ENCODE measurements around the gene AP1G1. TPM values are rescaled to one million over a fixed set of nuclear protein-coding genes. Genes with fewer than 3 reads are reported as not detected.
"Not testable (repeated sequence)": the region's sequence is repeated elsewhere in the genome, so short reads cannot be mapped to it uniquely, and the experiment has no call there.

The AP1G1 gene
- total and polyA plus RNA-seq, 8 donors = 67.0 to 100 (median 79.1) TPM

DNA sequence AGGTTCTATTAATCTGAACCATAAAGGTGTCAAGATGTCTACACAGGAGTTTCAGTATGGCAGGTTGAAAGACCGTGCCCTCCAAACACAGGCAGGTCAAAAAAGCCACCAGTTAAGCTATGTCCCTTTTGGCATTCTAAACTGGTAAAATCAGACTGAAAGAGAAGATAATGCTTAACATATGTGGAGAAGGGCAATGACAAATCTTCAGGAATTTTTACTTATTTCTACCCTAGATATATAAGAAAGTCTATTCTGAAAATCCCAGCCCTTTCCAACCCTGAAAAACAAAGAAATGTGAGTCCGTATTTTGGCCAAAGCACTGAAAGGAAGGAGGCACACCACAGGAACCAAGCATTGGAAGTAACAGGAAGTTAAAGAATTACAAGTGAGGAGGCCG lies 16.5 kb downstream of the AP1G1 start:
- intact Hi-C loops (cut with DNase I) = no loop called here
- no peaks in the 10 kb centered on the region for H3K27me3 ChIP-seq
- TF ChIP-seq, protein P1, sequence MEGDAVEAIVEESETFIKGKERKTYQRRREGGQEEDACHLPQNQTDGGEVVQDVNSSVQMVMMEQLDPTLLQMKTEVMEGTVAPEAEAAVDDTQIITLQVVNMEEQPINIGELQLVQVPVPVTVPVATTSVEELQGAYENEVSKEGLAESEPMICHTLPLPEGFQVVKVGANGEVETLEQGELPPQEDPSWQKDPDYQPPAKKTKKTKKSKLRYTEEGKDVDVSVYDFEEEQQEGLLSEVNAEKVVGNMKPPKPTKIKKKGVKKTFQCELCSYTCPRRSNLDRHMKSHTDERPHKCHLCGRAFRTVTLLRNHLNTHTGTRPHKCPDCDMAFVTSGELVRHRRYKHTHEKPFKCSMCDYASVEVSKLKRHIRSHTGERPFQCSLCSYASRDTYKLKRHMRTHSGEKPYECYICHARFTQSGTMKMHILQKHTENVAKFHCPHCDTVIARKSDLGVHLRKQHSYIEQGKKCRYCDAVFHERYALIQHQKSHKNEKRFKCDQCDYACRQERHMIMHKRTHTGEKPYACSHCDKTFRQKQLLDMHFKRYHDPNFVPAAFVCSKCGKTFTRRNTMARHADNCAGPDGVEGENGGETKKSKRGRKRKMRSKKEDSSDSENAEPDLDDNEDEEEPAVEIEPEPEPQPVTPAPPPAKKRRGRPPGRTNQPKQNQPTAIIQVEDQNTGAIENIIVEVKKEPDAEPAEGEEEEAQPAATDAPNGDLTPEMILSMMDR (IDR thresholded peaks at IDR 0.05) = no peak
- no peaks in the 10 kb centered on the region for H3K9me3 ChIP-seq
- no peak for ATAC-seq
- no peak overlapping the region for H3K27ac ChIP-seq
- peaks cover 0 to 26% of the 10 kb centered on the region in 2 donors for H3K36me3 ChIP-seq
- no peak for DNase-seq
- H3K4me3 ChIP-seq = no peak overlapping the region
- H3K4me1 ChIP-seq = peaks cover 0 to 59% of the 10 kb centered on the region in 2 donors

DNA sequence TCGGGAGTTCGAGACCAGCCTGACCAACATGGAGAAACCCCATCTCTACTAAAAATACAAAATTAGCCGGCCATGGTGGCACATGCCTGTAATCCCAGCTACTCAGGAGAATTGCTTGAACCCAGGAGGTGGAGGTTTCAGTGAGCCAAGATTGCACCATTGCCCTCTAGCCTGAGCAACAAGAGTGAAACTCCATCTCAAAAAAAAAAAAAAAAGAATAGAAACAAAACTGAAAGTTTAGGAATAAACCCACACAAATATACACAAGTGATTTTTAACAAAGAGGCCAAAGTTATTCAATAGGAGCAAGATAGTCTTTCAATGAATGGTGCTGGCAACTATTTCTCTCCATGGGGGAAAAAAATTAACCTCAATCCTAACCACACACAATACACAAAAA lies 18.3 kb downstream of the AP1G1 start:
- peak overlapping the region in 1 of 2 donors; percentile 42 for H3K27ac ChIP-seq
- H3K4me1 ChIP-seq = peaks cover 0 to 47% of the 10 kb centered on the region in 2 donors
- H3K9me3 ChIP-seq; H3K27me3 ChIP-seq; ATAC-seq; intact Hi-C loops (cut with DNase I); DNase-seq; H3K4me3 ChIP-seq: not testable (repeated sequence)
- H3K36me3 ChIP-seq = peaks cover 0 to 42% of the 10 kb centered on the region in 2 donors

DNA sequence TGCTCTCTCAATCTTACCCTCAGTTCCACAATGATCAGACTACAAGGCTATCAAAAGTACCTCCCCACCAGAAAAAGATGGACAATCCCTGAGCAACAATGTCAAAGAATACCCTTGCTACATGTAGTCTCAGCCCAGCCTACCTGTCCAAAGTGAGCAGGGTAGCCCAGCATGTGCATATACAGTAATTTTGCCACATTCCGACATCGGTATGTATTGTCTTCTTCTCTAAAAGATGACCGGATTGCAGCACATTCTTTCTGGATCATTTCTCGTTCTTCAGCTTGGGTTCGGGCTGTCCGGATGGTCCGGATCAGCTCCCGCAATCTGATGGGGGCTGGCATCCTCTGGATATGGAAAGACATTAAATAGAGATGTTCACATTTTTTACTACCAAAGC lies 19.5 kb downstream of the AP1G1 start:
- Histone ChIP-seq H3K4me1 (peaks cover 0 to 40% of the 10 kb centered on the region in 2 donors), H3K9me3 (no peaks in the 10 kb centered on the region), H3K27me3 (no peaks in the 10 kb centered on the region), H3K36me3 (peaks cover 0 to 51% of the 10 kb centered on the region in 2 donors), H3K27ac (no peak overlapping the region), H3K4me3 (no peak overlapping the region)
- ATAC-seq (no peak), DNase-seq (no peak)
- intact Hi-C loops (cut with DNase I) = no loop called here
- TF ChIP-seq, protein P1 (IDR thresholded peaks at IDR 0.05) = no peak

DNA sequence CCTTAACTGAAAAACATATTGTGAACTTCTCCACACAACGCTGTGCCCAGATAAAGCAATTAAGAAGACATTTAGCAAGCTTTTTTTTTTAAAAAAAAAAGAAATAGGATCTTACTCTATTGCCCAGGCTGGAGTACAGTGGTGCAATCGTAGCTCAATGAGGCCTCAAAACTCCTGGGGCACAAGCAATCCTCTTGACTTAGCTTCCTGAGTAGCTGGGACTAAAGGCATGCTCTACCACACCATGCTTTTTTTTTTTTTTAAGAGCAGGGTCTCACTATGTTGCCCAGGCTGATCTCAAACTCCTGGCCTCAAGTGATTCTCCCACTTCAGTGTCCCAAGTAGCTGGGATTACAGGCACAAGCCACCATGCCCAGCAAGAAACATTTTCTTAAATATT lies 20.1 kb downstream of the AP1G1 start:
- ATAC-seq (no peak), DNase-seq (no peak)
- H3K4me3 ChIP-seq = no peak overlapping the region
- peaks cover 0 to 51% of the 10 kb centered on the region in 2 donors for H3K36me3 ChIP-seq
- intact Hi-C loops (cut with DNase I) = no loop called here
- TF ChIP-seq, protein P1 (IDR thresholded peaks at IDR 0.05) = no peak
- peaks cover 0 to 38% of the 10 kb centered on the region in 2 donors for H3K4me1 ChIP-seq
- H3K9me3 ChIP-seq = no peaks in the 10 kb centered on the region
- no peaks in the 10 kb centered on the region for H3K27me3 ChIP-seq
- H3K27ac ChIP-seq = no peak overlapping the region

DNA sequence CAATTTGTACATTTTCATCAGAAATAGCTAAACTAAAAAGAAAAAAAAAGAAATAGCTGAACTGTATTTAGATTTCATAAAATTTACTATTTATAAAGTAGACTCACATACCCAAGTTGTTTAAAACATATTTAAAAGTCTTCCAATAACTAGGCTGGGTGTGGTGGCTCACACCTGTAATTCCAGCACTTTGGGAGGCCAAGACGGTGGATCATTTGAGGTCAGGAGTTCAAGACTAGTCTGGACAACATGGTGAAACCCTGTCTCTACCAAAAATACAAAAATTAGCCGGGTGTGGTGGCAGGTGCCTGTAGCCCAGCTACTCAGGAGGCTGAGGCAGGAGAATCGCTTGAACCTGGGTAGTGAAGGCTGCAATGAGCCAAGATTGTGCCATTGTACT lies 23.5 kb downstream of the AP1G1 start:
- H3K4me1 ChIP-seq = peaks cover 0 to 12% of the 10 kb centered on the region in 2 donors
- intact Hi-C loops (cut with DNase I); H3K27ac ChIP-seq; H3K27me3 ChIP-seq; ATAC-seq; DNase-seq; H3K4me3 ChIP-seq; H3K9me3 ChIP-seq: not testable (repeated sequence)
- H3K36me3 ChIP-seq = peaks cover 0 to 56% of the 10 kb centered on the region in 2 donors

DNA sequence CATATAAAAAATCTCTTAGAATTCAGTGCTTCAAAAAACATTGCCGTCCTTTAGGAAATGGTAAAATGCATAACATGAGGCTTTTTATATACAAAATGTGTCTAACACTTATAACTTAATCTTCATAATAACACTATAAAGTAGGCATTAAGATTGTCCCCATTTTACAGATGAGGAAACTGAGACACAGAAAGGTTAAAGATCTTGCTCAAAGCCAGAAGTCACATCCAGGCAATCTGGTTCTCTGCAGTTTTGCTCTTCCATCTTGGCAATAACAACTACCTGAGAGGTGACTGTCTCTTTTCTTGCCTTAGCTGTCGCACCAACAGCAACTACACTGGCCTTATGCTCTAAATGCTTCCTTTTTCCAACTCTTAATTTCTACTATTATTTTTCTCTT lies 24.5 kb downstream of the AP1G1 start:
- Histone ChIP-seq H3K9me3 (no peaks in the 10 kb centered on the region), H3K4me3 (no peak overlapping the region), H3K27me3 (no peaks in the 10 kb centered on the region), H3K27ac (no peak overlapping the region), H3K36me3 (peaks cover 0 to 52% of the 10 kb centered on the region in 2 donors), H3K4me1 (peaks cover 0 to 6% of the 10 kb centered on the region in 2 donors)
- ATAC-seq (no peak), DNase-seq (no peak)
- TF ChIP-seq, protein P1 (IDR thresholded peaks at IDR 0.05) = no peak
- intact Hi-C loops (cut with DNase I) = no loop called here

Data from left lung (tissue), 10 donors.